GM18868 (cell line): Measurements from ENCODE around the gene ZBTB7B.

Experiments
- ATAC-seq: cut with Tn5 transposase; IDR thresholded peaks from one replicate; pipeline ENCODE4 v1.9.1; 2021; ENCODE audit warnings: mild to moderate bottlenecking, moderate library complexity; ENCODE audit not compliant: unreplicated experiment

The ZBTB7B gene

GRCh38 chr1:155001675-155002463 lies 733 bp upstream of the ZBTB7B start:
- ATAC-seq: peak; percentile 58

DNA sequence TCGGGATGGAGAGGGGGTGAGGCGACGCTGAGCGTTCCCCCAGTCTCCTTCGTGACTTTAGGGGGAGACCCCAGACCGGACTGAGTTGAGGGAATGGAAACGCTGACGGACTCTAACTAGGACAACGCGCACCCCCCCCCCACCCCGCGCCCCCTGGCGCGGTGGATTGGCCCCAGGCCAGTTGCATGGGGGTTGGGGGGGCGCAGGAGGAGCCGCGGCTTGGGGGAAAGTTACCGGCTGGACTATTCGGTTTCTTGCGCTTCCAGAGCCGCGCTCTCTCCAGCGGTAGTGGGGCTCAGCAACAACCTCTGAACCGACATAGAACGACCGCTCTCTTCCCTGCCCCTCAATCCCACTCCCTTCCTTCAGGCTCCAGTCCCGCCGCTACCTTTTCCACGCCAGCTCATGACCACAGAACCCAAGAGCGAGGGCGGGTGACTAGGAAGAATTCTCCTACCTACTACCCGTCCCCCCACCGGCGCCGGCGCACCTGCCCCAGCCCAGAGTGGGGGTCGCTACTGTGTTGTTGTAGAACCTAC lies 694 bp downstream of the ZBTB7B start:
- no peak for ATAC-seq

- no peak for ATAC-seq
These were observed 1.3 kb downstream of the ZBTB7B start for GRCh38 chr1:155003766-155004351.

DNA sequence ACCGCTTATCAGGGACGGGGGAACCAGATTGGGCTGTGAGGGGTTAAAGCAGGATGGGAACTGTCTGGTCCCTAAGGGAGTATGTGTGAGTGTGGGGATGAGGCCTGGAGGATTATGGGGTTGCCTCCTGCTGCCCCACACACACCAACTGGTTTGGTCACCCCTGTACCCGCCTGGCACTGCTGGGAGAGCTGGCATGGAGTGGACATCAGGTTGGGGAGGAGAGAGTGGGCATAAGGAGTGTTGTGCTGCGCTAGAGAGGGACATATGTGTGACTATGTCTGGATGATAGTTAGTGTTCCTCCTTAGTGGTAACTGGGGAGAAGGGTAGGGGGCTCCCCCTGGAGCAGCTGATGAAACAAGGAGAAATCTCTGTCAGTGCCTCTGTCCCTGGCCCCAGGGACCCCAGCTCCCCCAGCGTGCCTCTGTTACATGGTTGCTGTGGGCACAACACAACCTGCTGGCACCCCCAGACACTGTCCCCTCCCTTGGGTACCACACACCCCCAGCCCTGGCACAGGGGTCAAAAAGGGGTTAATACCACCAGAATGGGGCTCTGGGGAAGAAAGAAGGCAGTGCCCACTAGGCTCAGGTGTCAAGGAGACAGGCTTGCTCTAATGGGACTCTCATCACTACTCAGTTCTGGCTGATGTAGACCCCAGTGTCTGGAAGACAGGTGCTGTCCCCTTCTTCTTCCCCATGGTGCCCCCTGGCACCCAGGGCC lies 1.9 kb downstream of the ZBTB7B start:
- no peak for ATAC-seq

GRCh38 chr1:155005076-155006011 lies 2.7 kb downstream of the ZBTB7B start:
- no peak for ATAC-seq

DNA sequence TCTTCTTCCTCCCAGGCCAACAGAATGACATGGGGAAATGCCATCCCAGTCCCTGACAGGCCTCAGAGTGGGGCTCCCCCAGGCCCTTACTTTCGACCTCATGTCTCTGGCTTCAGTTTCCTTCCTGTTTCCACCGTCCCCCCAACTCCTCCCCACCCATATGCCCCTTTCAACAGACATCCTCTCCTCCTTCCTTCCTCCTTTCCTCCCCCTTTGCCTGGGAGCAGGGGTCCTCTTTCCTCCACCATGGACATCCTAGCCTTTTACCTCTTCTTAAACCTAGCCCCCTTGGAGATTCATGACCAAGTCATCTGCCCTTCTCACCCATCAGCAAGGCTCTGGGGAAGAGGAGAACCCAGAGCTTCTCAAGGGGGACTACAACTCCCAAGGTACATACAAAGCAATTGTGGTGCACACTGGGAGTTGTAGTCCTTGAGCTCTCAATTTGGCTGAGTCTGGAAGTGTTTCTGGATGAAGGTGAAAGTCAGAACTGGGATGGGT lies 4.0 kb downstream of the ZBTB7B start:
- ATAC-seq: no peak

DNA sequence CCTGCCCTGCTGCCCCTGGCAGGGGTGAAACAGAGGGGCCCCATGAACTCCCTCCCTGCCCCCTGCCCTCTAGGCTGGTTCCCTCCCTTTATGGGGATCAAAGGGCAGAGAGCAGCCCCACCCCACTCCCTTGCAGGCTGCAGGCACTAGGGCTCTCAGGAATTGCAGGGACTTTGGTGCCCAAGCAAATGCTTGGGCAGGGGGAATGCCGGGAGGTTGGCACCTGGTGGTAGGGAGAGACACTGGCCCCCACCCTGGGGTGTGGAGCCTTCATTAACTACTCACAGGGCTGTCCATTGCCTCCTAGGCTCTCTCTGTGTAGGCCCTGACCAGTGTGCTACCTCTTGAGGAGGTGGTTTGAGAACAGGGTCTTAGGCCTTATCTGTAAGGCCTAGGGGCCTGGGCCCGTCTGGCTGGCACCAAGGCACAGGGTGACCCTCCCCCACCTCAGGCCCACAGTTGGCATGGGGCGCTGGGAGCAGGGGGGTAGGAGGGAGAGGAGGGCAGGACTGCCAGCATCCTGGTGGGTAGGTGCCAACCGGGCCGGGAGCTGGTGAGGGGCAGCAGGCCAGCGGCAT lies 4.7 kb downstream of the ZBTB7B start:
- ATAC-seq: no peak

GRCh38 chr1:155008015-155008941 lies 5.7 kb downstream of the ZBTB7B start:
- ATAC-seq: no peak

DNA sequence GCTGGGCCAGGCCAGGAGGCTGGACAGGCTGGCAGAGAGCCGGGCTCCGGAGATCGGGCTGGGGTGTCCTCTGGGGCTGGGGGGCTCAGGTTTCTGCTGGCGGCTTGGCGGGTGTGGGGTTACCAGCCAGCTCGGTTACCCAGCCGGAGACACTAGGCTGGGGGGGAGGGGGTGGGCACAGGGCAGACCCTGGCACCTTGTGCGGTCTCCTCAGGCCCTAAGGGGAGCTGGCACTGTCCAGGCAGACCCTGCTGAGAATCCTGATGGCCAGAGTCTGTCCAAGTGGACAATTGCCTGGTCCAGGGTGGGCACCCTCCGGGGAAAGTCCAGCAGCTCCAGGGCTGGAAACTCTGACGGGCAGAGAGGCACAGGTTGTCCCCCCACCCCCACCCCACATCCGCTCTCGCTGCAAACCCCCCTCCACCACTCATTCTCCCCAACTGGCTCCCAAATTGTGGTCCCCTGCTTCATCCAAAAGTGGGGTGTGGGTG lies 6.7 kb downstream of the ZBTB7B start:
- ATAC-seq: no peak

DNA sequence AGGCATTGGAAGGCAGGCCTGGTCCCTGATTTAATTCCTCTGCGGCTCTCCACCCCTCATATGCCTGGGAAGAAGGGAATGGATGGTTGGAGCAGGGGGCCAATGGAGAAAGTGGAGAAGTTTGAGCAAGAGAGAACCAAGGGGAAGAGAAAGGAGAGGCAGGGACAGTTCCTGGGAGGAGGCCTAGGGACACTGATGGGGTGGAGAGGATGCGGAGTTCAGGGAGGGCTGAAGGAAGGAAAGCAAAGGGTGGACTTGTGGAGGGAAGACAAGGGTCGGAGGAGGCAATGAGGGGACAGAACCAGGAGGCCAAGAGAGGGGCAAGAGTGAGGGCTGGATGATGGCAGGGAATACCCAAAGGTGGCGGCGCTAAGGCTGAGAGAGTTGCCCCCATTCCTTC lies 7.1 kb downstream of the ZBTB7B start:
- no peak for ATAC-seq

GRCh38 chr1:155010211-155010918 lies 7.8 kb downstream of the ZBTB7B start:
- no peak for ATAC-seq

DNA sequence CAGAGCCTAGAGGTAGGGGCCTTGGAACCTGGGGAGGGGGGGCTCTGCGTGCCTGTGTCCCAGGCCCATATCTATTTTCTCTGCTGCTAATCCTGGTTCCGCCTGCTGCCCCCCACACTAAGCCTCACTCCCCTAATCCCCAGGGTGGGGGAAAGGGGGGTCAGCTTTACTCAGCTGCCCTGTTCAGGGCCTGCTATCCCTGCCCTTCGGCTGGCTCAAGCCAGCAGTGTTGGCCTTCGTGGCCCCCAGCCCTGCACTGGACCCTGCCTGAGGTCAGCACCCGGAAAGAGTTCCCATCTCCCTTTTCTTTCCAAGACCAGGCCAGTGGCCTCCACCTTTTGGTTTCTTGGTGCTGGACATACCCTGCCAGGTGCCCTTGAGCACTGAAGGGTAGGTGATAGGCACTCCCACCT lies 8.4 kb downstream of the ZBTB7B start:
- ATAC-seq: no peak

DNA sequence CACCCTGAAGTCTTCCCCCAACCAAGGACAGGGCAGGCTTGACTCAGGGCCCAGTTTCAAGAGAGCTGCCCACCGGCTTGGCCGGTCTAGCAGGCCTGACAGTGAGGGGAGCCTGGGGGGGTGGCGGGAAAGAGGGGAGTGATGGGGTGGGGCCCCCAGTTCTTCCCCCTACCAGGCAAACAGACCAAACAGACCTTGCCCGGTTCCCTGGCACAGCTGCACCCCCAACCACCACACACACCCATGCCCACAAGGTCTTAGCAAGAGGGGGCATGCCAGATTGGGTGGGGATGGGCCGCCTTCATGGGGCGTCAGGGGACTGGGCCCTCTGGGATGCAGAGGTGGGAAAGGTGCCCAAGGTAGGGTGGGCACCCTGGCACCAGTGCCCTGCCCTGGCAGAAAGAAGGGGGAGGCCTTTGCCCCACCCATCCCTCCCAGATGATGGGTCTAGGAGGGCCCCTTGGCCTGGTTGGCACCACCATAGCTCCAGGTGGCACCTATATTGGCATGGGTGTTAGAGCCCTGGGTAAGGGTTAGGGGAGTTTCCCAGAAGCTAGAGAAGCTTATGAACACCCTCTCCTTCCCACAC lies 8.9 kb downstream of the ZBTB7B start:
- no peak for ATAC-seq

DNA sequence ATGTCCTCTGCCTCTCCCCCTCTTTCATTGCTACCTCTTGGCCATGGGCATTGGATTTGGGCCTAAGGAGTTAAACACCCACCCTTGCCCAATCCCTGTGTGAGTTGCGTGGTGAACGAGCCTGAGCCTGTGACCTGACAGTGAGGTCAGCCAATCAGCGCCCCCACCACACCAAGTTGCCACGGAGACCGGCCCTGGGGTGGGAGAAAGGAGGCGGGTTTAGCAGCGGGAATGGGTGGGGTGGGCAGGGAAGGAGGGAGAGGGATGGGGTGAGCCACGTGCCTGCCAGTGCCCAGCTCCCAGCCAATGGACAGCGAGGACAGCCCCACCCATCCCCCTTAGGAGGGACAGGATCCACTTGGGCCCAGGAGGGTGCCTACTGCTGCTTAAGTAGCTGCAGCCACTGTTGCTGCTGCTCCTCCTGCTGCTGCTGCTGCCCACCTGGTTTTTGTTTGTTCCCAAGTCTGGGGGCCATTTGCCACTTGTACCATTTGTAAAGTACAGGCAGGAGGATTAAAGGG lies 9.5 kb downstream of the ZBTB7B start:
- ATAC-seq: no peak

- ATAC-seq: no peak
These were observed 10.4 kb downstream of the ZBTB7B start for GRCh38 chr1:155012776-155013602.

- no peak for ATAC-seq
These were observed 11.0 kb downstream of the ZBTB7B start for GRCh38 chr1:155013632-155014031.
